ENCODE measurements around the gene SMCO2.
"Not testable (repeated sequence)": the region's sequence is repeated elsewhere in the genome, so short reads cannot be mapped to it uniquely, and the experiment has no call there.

- TF ChIP-seq, protein P1, sequence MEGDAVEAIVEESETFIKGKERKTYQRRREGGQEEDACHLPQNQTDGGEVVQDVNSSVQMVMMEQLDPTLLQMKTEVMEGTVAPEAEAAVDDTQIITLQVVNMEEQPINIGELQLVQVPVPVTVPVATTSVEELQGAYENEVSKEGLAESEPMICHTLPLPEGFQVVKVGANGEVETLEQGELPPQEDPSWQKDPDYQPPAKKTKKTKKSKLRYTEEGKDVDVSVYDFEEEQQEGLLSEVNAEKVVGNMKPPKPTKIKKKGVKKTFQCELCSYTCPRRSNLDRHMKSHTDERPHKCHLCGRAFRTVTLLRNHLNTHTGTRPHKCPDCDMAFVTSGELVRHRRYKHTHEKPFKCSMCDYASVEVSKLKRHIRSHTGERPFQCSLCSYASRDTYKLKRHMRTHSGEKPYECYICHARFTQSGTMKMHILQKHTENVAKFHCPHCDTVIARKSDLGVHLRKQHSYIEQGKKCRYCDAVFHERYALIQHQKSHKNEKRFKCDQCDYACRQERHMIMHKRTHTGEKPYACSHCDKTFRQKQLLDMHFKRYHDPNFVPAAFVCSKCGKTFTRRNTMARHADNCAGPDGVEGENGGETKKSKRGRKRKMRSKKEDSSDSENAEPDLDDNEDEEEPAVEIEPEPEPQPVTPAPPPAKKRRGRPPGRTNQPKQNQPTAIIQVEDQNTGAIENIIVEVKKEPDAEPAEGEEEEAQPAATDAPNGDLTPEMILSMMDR (conservative IDR thresholded peaks at IDR 0.05): not testable (repeated sequence)
- not testable (repeated sequence) for TF ChIP-seq ZFX (IDR thresholded peaks at IDR 0.05)
These were observed 98.3 kb downstream of the SMCO2 start for GRCh38 chr12:27544858-27545257.

Measured in C4-2B (cell line).